Stimulated activated CD4-positive, alpha-beta T cell treated with anti-CD3 and anti-CD28 coated beads, Interleukin-15, amount 100 ng/mL, for 1 hour (primary cell): ENCODE data around the gene ANP32E.

Experiments used
- DNase-seq, 2 donors: peaks; one replicate each; pipeline ENCODE4 v3.0.0-alpha.2; 2020; ENCODE audit warnings: low read depth in 1 of 2, low spot score in 1 of 2

Gene ANP32E

GRCh38 chr1:150173141-150173585 is 62.7 kb downstream of the ANP32E start:
- DNase-seq, result no peak

GRCh38 chr1:150171801-150172200 is 64.1 kb downstream of the ANP32E start:
- DNase-seq, result no peak

- DNase-seq, result peak; percentile 22 to 24
Measured at GRCh38 chr1:150168960-150169601, 66.8 kb downstream of the ANP32E start.
